Stimulated activated CD4-positive, alpha-beta T cell treated with anti-CD3 and anti-CD28 coated beads, Interleukin-1b, Interleukin-23, amount 100 ng/mL, for 24 hours (primary cell): Measurements from ENCODE around the gene UNC79.

Source experiments
- DNase-seq, 4 experiments: peaks; one replicate each; pipeline ENCODE4 v3.0.0-alpha.2; 2020; ENCODE audit warnings: low read depth in 4 of 4, low spot score in 1 of 4

UNC79 gene

DNA sequence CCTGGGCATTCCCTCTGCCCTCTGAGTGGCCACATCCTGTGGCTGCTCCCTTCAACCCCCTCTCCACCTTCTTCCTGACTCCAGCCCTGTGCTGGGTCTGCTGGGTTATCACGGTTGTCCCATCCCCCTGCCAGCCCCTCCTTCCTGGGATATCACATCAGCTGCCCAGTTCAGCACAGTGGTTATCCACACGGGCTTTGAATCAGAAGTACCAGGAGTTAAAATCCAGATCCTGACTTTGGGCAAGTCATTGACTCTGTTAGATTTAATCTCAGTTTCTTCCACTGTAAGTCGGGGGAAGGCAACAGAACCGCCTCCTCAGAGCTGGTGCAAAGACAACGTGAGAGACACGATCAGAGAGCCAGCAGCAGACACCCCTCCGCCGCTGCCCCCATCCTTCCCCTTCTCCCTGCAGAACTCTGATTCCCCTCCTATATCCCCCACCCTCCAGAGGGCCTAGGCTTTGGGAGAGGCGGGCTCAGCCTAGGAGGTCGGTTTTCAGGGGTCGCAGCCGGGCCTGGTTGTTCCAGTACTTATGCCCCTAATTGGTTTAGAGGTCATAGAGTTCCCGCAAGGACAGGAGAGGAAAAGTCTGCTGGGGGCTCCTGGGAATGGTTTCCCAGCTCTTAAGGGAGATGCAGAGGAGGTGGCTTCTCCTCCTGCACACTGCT, 315.0 kb downstream of the UNC79 start:
- no peak for DNase-seq

- DNase-seq: no peak
Observed at GRCh38 chr14:93747102-93747501, 316.4 kb downstream of the UNC79 start.

DNA sequence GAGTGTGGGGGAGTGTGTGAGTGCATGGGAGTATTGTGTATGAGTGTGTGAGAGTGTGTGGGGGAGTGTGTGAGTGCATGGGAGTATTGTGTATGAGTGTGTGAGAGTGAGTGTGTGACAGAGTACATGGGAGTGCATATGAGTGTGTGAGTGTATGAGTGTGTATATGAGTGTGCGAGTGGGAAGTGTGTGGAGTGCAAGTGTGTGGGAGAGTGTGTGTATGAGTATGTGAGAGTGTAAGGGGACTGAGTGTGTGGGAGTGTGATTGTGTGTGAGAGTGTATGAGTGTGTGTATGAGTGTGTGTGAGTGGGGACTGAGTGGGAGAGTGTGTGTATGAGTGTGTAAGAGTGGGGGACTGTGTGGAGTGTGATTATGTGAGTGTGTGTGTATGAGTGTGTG, 316.8 kb downstream of the UNC79 start:
- no peak for DNase-seq

DNA sequence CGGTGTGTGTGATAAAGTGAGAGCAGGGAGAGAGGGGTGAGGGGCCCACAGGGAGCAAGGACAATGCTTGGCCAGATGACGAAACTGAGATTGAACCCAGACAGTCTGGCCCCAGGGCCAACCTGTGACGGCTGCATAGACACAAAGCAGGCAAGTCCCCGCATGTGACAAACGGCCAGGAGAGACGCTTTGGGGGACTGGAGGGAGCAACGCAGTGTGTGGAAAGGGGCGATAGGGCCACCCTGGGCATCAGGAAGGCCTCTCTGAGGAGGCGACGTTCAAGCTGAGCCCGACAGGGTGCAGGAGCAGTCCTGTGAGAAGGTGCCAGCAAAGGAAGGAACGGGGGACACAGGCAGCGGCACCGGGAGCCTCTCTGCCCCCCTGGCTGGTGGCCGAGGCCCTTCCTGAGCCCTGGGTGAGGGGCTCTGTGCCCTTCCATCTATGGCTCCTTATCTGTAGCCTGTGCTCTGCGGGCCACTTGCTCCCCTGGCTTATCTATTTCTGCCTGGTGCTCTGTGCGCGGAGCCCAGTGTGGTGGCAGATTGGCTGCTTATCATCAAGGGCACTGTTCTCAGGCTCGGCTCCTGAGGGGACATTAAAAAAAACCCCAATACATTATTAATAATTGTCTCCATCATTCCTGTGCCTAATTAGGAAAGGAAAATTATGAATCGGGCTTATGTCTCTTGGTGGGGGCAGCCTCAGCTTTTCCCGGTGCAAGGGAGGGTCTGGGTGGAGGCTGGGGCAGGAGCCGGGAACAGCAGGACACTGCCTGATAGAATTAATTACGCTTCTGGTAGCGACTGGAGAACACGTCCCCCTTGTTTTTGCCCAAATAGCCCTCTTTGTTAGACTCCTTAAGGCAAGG, 317.7 kb downstream of the UNC79 start:
- no peak for DNase-seq

DNA sequence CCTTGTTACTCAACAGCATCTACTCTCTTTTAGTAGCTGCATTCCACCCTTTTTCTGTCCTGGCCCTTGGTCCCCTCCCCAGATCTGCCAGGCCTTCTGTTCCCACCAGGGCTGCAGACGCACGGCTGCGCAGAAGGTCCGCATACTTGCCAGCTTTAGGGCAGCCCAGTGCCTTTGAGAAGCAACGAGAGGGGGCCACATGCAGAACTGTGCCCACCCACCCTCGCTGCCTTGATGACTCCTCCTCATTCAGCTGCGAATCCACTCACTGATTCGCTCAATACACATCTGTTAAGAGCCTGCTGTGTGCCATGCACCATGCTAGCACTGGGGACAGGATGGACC, 318.3 kb downstream of the UNC79 start:
- DNase-seq: no peak

- no peak for DNase-seq
Observed at GRCh38 chr14:93751946-93752655, 321.4 kb downstream of the UNC79 start.

- DNase-seq: no peak
Observed at GRCh38 chr14:93752980-93753561, 322.3 kb downstream of the UNC79 start.

- no peak for DNase-seq
Observed at GRCh38 chr14:93753647-93754046, 322.9 kb downstream of the UNC79 start.

DNA sequence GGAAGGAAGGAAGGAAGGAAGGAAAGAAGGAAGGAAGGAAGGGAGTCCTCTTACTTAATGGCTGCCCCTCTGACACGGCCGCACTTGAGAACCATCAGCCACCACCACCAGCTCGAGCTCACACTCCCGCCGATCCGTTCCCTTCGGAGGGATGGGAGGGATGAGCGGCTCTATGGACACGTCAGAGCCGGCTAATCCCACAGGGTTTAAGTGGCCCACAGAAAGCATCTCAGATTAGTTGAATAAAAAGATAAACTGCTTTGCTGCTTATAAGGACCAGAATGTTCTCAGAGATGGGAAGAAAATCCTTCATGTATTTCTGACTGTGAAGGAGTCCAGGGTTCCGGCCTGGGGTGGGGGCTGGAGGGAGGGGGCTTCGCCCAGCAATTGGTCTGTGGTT, 326.5 kb downstream of the UNC79 start:
- DNase-seq: no peak
